Prostate gland (tissue), 2 donors: ENCODE data around the gene GRIK5. TPM values are rescaled to one million over a fixed set of nuclear protein-coding genes. Genes with fewer than 3 reads are reported as not detected.

Experiments used
- DNase-seq: peaks from one replicate; pipeline ENCODE4 v3.0.0-alpha.2; 2019; ENCODE audit warnings: low spot score
- H3K27ac ChIP-seq, 2 donors: fragments of 200-600 bp; sonication (generic); 2 replicates each; pipeline ENCODE4 v1.5.1; 2017 to 2019
- H3K27me3 ChIP-seq: fragments of 200-600 bp; sonication (generic); replicated peaks from 2 replicates; pipeline ENCODE4 v1.5.1; 2019; ENCODE audit not compliant: insufficient read depth
- H3K36me3 ChIP-seq, 2 donors: fragments of 200-600 bp; sonication (generic); 1 replicate in 1 of 2; 2 replicates in 1 of 2; pipeline versions ENCODE4 v1.5.1 to v1.8.1; 2017 to 2019
- H3K4me1 ChIP-seq: fragments of 200-600 bp; sonication (generic); replicated peaks from 2 replicates; pipeline ENCODE4 v1.5.1; 2019
- H3K4me3 ChIP-seq, 2 donors: fragments of 200-600 bp; sonication (generic); 2 replicates each; pipeline ENCODE4 v1.5.1; 2017 to 2019
- H3K9me3 ChIP-seq: fragments of 200-600 bp; sonication (generic); 2 replicates; pipeline ENCODE4 v1.5.1; 2017
- POLR2A ChIP-seq: fragments of 450-650 bp; IDR thresholded peaks from one replicate; pipeline ENCODE4 v1.6.1; 2016; ENCODE audit warnings: antibody characterized with exemption, mild to moderate bottlenecking
- POLR2AphosphoS5 ChIP-seq: sonication (generic); formaldehyde crosslinking; IDR thresholded peaks from one replicate; pipeline ENCODE4 v1.6.1; 2017; ENCODE audit warnings: antibody characterized with exemption
- WGBS: methylation state at CpG from one replicate; pipeline ENCODE4 v1.1.5; 2018; 5-methylcytosine and 5-hydroxymethylcytosine counted together
- intact Hi-C: fragments of 100-400 bp; cut with DNase I; formaldehyde crosslinking; loops from one replicate; pipeline ENCODE4 v1.14.2; 2022
- total RNA-seq, 2 donors: library from RNA; depleted of rRNA; stranded (reverse); fragments of >200 nt; gene quantifications; one replicate each; pipeline ENCODE4 v1.1.0, GENCODE V29; 2016
- TF ChIP-seq, protein P1 (sequence below), 4 experiments: fragments of 200-600 bp in 2 of 4; fragments of 450-650 bp in 2 of 4; sonication (generic) in 2 of 4; IDR thresholded peaks; 1 replicate in 3 of 4; 2 replicates in 1 of 4; pipeline ENCODE4 v1.5.1; 2016 to 2019; ENCODE audit warnings: antibody characterized with exemption in 4 of 4, mild to moderate bottlenecking in 2 of 4, moderate library complexity in 2 of 4

GRIK5 gene
- total RNA-seq, 2 donors from 2014 or later, result 1.3 to 25.2 TPM

- Histone ChIP-seq H3K27me3 (no peaks in the 10 kb centered on the region), H3K27ac (no peak overlapping the region), H3K36me3 (no peaks in the 10 kb centered on the region), H3K4me1 (no peaks in the 10 kb centered on the region), H3K9me3 (no peaks in the 10 kb centered on the region), H3K4me3 (no peak overlapping the region)
- 92% methylated on average over 13 of the region's 13 CpGs for WGBS
- no peak for DNase-seq
- intact Hi-C loops, result no loop called here
- no peak for TF ChIP-seq POLR2AphosphoS5
- TF ChIP-seq, protein P1, sequence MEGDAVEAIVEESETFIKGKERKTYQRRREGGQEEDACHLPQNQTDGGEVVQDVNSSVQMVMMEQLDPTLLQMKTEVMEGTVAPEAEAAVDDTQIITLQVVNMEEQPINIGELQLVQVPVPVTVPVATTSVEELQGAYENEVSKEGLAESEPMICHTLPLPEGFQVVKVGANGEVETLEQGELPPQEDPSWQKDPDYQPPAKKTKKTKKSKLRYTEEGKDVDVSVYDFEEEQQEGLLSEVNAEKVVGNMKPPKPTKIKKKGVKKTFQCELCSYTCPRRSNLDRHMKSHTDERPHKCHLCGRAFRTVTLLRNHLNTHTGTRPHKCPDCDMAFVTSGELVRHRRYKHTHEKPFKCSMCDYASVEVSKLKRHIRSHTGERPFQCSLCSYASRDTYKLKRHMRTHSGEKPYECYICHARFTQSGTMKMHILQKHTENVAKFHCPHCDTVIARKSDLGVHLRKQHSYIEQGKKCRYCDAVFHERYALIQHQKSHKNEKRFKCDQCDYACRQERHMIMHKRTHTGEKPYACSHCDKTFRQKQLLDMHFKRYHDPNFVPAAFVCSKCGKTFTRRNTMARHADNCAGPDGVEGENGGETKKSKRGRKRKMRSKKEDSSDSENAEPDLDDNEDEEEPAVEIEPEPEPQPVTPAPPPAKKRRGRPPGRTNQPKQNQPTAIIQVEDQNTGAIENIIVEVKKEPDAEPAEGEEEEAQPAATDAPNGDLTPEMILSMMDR (IDR thresholded peaks at IDR 0.05), result no peak
- no peak for TF ChIP-seq POLR2A
Observed at GRCh38 chr19:42059196-42059595, 10.8 kb downstream of the GRIK5 start.

DNA sequence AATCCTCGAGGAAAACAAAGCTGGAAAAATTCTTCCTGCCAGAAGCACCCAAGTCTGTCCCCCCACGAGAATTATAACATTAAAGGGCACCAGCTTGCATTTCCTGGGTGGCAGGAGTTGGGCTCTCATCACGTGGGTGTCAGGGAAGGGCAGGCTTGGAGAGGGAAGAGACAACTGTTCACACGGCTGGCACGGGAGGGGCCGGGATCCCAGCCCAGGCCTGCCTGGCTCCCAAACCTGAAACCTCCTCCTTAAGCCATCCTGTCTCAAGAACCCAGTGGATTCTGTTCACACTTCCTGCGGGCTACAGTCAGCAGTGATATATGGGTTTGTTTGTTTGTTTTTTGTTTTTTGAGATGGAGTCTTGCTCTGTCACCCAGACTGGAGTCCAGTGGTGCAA lies 12.2 kb downstream of the GRIK5 start:
- no peak overlapping the region for H3K4me3 ChIP-seq
- TF ChIP-seq, protein P1 (IDR thresholded peaks at IDR 0.05), result no peak
- no peak for TF ChIP-seq POLR2A
- no peak for TF ChIP-seq POLR2AphosphoS5
- H3K27ac ChIP-seq, result no peak overlapping the region

DNA sequence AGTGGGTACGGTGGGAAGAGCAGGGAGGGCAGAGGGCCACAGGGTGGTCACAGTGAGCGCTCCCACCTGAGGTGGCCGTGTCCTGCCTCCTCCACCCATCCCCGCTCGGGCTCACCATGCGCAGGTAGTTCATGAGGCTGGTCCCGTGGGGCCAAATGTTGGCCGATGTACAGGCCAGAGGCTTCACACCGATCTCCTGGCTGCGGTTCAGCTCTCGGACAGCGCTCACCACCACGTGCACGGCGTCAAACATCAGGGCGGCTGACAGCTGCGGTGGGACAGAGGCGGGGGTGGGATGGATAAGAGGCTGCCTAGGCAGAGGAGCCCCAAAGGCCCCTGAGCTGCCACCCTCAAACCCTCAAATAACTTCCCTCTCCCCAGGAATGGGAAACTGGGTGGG lies 15.8 kb downstream of the GRIK5 start:
- intact Hi-C loops, result no loop called here
- H3K27ac ChIP-seq, result no peak overlapping the region
- no peak for DNase-seq
- TF ChIP-seq, protein P1 (IDR thresholded peaks at IDR 0.05), result no peak
- no peak for TF ChIP-seq POLR2AphosphoS5
- no peak for TF ChIP-seq POLR2A
- WGBS, result 72% methylated on average over 17 of the region's 18 CpGs
- H3K4me3 ChIP-seq, result no peak overlapping the region
- no peaks in the 10 kb centered on the region for H3K4me1 ChIP-seq
- no peaks in the 10 kb centered on the region for H3K9me3 ChIP-seq
- no peaks in the 10 kb centered on the region for H3K36me3 ChIP-seq
- H3K27me3 ChIP-seq, result no peaks in the 10 kb centered on the region

More for the DNA sequence above, 12.2 kb downstream of the GRIK5 start:
- Histone ChIP-seq H3K9me3 (no peaks in the 10 kb centered on the region), H3K27me3 (no peaks in the 10 kb centered on the region), H3K4me1 (no peaks in the 10 kb centered on the region), H3K36me3 (no peaks in the 10 kb centered on the region)
- DNase-seq, result no peak
- intact Hi-C loops, result no loop called here
- 70% methylated on average over 7 of the region's 7 CpGs for WGBS

- no peaks in the 10 kb centered on the region for H3K9me3 ChIP-seq
- no peak overlapping the region for H3K27ac ChIP-seq
- intact Hi-C loops, result no loop called here
- 93% methylated on average over 16 of the region's 17 CpGs for WGBS
- no peaks in the 10 kb centered on the region for H3K4me1 ChIP-seq
- TF ChIP-seq, protein P1 (IDR thresholded peaks at IDR 0.05), result no peak
- no peak for TF ChIP-seq POLR2A
- TF ChIP-seq POLR2AphosphoS5, result no peak
- no peak overlapping the region for H3K4me3 ChIP-seq
- H3K36me3 ChIP-seq, result no peaks in the 10 kb centered on the region
- H3K27me3 ChIP-seq, result no peaks in the 10 kb centered on the region
- no peak for DNase-seq
Observed at GRCh38 chr19:42053037-42053935, 16.7 kb downstream of the GRIK5 start.
